ENCODE measurements around the gene ISG15.
"Not testable (repeated sequence)": the region's sequence is repeated elsewhere in the genome, so short reads cannot be mapped to it uniquely, and the experiment has no call there.

- TF ChIP-seq, protein P1, sequence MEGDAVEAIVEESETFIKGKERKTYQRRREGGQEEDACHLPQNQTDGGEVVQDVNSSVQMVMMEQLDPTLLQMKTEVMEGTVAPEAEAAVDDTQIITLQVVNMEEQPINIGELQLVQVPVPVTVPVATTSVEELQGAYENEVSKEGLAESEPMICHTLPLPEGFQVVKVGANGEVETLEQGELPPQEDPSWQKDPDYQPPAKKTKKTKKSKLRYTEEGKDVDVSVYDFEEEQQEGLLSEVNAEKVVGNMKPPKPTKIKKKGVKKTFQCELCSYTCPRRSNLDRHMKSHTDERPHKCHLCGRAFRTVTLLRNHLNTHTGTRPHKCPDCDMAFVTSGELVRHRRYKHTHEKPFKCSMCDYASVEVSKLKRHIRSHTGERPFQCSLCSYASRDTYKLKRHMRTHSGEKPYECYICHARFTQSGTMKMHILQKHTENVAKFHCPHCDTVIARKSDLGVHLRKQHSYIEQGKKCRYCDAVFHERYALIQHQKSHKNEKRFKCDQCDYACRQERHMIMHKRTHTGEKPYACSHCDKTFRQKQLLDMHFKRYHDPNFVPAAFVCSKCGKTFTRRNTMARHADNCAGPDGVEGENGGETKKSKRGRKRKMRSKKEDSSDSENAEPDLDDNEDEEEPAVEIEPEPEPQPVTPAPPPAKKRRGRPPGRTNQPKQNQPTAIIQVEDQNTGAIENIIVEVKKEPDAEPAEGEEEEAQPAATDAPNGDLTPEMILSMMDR (IDR thresholded peaks at IDR 0.05): not testable (repeated sequence)
- not testable (repeated sequence) for TF ChIP-seq POLR2A (IDR thresholded peaks at IDR 0.05)
Measured at GRCh38 chr1:1030867-1031658, 17.8 kb downstream of the ISG15 start.

Measured in body of pancreas (tissue), 4 donors.